HEK293 (cell line): Measurements from ENCODE around the gene RUSF1.

ENCODE experiments used
- CTCF ChIP-seq: fragments of 450-650 bp; formaldehyde crosslinking; IDR thresholded peaks from 2 replicates; pipeline ENCODE4 v1.5.1; 2016; ENCODE audit warnings: missing biosample characterization, missing genetic modification characterization
- GLI2 ChIP-seq: fragments of 450-650 bp; formaldehyde crosslinking; IDR thresholded peaks from 2 replicates; pipeline ENCODE4; 2017; ENCODE audit warnings: missing biosample characterization, missing genetic modification characterization, low read depth, borderline replicate concordance
- KLF17 ChIP-seq: fragments of 450-650 bp; formaldehyde crosslinking; IDR thresholded peaks from 2 replicates; pipeline ENCODE4 v1.5.1; 2016; ENCODE audit warnings: missing biosample characterization, missing genetic modification characterization
- KLF7 ChIP-seq: fragments of 450-650 bp; formaldehyde crosslinking; IDR thresholded peaks from 2 replicates; pipeline ENCODE4 v1.5.1; 2016; ENCODE audit warnings: missing biosample characterization, missing genetic modification characterization, borderline replicate concordance
- PBX3 ChIP-seq: sonication (generic); formaldehyde crosslinking; IDR thresholded peaks from 2 replicates; pipeline ENCODE4 v1.8.1; 2022; ENCODE audit warnings: mild to moderate bottlenecking, moderate library complexity, missing genetic modification reagents
- PRDM4 ChIP-seq: fragments of 450-650 bp; formaldehyde crosslinking; IDR thresholded peaks from 2 replicates; pipeline ENCODE4 v1.5.1; 2017; ENCODE audit warnings: missing biosample characterization, missing genetic modification characterization
- SCRT2 ChIP-seq: fragments of 450-650 bp; formaldehyde crosslinking; IDR thresholded peaks from 2 replicates; pipeline ENCODE4 v1.5.1; 2016; ENCODE audit warnings: missing biosample characterization, missing genetic modification characterization
- ZNF639 ChIP-seq: fragments of 450-650 bp; formaldehyde crosslinking; IDR thresholded peaks from 2 replicates; pipeline ENCODE4 v1.5.1; 2016; ENCODE audit warnings: missing biosample characterization, missing genetic modification characterization
- ZNF645 ChIP-seq: fragments of 450-650 bp; formaldehyde crosslinking; IDR thresholded peaks from 2 replicates; pipeline ENCODE4; 2016; ENCODE audit warnings: missing biosample characterization, missing genetic modification characterization
- ZSCAN5A ChIP-seq: fragments of 450-650 bp; formaldehyde crosslinking; IDR thresholded peaks from 2 replicates; pipeline ENCODE4 v1.5.1; 2016; ENCODE audit warnings: missing biosample characterization, missing genetic modification characterization

- TF ChIP-seq KLF17 (tag by site-specific recombination), result no peak
- no peak for TF ChIP-seq CTCF (tag by site-specific recombination)
- TF ChIP-seq SCRT2, result no peak
- TF ChIP-seq KLF7 (tag by site-specific recombination), result no peak
- no peak for TF ChIP-seq PBX3
- TF ChIP-seq PRDM4 (tag by site-specific recombination), result no peak
- no peak for TF ChIP-seq ZSCAN5A (tag by site-specific recombination)
- no peak for TF ChIP-seq ZNF645 (tag by site-specific recombination)
- TF ChIP-seq ZNF639 (tag by site-specific recombination), result no peak
- no peak for TF ChIP-seq GLI2 (tag by site-specific recombination)
Measured at GRCh38 chr16:31513126-31513525, 4.9 kb upstream of the RUSF1 start.
